Stimulated activated CD4-positive, alpha-beta T cell treated with anti-CD3 and anti-CD28 coated beads, TNF-alpha, amount 100 ng/mL, for 24 hours (primary cell): ENCODE measurements around the gene HOXC9.

Experiments used
- DNase-seq, 3 experiments: peaks; one replicate each; pipeline ENCODE4 v3.0.0-alpha.2; 2020; ENCODE audit warnings: low read depth in 3 of 3

The HOXC9 gene

GRCh38 chr12:54002278-54002914, 2.4 kb downstream of the HOXC9 start:
- DNase-seq, result no peak

DNA sequence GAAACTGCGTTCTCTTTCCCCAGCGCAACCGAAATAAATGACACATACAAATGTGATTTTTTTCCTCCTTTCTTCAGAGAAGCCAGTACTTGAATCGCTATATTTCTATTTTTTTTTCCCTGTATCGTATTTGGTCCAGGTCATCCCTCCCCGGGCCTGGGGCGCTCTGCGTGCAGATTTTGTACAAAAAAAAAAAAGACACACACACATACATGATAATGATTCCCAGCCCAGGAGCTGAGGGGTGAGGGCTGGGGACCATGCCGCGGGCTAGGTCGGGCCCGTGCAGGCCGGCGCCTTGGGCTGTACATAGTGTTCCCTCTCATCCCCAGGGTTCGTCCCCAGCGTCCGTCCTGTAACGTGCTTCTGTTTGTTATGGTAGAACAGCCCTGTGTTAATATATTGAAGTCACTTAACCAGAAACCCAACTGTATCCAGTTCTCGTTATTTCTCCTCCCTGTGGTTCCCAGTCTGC, 3.0 kb downstream of the HOXC9 start:
- no peak for DNase-seq

DNA sequence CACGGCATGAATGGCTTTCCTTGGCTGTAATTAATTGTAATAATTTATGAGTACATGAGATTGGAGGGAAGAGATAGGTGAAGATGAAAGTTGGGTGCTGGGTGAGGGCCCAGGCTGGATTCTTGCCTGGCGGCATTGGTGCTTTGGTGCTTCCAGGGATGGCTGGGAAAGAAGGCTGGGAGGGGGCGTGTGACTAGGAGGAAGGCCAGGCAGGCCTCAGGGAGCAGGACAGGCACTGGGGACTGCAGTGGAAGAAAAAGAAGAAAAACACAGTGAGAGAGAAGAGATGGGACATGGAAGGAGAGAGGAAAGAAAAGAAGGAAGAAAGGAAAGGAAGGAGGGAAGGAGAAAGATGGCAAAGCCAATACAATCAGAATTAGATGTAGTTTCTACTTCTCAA, 3.7 kb downstream of the HOXC9 start:
- no peak for DNase-seq

GRCh38 chr12:54004063-54004840, 4.3 kb downstream of the HOXC9 start:
- no peak for DNase-seq

DNA sequence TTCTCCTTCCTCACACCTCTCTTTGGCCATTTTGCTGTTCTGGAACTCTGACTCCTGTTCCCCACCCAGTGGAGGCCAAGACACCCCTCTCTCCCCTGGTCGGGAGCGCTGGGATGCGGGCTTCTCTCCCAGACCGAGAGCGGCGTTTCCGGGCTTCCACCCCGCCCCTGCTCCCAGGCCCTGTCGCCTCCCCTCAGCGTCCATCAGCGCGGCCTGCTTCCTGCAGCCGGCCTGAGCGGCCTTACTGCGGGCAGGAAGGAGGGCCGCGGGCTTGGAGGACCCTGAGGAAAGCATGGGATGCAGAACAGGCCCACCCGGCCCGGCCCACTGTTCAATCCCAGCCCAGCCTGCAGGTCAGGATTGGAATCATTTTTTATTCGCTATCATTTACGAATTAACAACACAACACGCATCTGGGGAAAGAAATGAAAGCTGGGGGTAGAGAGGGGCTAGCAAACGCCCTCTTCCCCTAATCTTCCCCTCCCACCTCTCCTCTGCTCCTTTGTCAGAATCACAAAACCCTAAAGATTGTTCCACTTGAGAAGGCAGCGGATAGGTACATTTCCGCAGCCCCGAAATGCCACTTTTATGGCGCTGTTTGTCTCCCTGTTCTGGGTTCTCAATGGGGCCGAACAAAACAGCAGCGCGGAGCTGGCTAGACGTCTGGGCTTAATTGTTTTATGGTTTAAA, 5.0 kb downstream of the HOXC9 start:
- no peak for DNase-seq

DNA sequence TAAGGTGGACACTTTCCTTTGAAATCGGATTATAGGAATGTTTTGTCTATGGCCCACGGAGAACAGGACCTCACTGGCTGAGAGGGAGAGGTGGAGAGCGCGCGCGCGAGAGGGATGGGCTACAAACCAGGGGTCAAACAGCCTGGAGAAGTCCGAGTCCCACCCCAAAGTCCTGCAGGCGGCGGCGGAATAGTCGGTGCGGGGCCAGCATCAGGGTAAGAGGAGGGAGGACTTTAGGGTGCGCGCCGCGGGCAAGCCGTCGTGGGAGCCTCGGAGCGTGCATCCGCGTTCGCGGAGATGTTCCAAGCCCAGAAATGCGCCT, 5.5 kb downstream of the HOXC9 start:
- no peak for DNase-seq

- DNase-seq, result peak; percentile 73 to 78 (median 78)
These were observed 6.0 kb downstream of the HOXC9 start for GRCh38 chr12:54005853-54006558.

DNA sequence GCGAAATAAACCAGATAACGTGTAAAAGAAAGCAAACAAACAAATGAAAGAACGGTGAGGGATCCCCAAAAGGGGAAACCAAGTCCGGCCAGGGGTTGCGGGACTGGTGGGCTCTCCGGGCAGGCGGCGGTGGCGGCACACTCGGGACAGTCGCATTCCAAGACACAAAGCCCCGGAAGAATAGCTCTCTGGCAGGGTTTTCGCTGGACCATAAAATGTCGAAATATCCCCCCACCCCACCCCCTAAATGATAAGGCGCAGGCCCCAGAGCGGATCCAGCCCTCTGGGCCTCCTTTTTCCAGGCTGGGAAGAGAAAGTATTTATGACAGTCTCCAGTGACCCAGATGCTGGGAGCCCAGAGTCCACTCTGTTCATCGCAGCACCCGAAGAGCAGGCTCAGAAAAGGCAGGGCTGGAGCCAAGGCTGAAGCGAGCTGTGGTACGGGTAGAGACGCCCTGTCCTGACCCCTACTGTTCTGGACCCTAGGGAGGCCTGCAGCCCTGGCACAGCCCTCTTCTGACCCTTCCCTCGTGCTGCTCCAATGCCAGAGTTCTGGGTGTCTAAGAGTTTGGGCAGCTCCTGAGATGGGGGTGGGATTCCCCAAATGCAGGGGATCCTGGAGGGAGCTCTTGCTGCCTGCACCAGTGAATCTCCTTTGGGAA, 6.7 kb downstream of the HOXC9 start:
- DNase-seq, result no peak

DNA sequence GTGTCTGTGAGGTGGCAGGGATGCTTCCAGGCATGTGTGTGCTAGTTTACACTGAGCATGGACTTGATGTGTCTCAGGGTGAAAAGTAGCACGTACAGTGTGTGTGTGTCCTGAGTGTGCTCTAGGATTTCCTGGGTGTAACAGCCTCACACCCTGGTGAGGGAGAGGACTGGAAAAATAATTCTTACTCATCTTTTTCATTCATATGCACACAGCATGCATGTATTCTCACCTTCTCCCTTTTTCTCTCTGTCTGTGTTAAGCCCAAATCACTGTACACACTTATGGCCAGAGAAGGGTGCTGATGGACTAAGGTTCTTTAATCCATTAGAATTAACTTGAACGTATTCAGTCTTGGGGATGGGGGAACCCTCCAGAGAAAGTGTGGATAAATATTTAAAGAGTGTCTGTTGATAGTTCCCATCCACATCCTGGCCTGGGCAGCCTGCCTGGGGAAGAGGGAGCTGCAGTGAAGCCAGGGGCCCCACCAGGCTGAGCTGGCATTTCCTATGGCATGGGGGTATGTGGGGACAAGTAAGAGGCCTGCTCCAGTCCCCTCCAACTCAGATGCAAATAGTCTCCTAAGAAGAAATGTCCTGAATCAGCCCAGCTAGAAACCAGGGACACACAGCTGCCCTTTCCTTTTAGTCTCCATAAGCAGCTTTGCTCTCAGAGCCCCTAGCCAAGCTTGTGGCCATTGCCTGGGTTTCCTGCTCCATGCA, 7.7 kb downstream of the HOXC9 start:
- DNase-seq, result no peak

DNA sequence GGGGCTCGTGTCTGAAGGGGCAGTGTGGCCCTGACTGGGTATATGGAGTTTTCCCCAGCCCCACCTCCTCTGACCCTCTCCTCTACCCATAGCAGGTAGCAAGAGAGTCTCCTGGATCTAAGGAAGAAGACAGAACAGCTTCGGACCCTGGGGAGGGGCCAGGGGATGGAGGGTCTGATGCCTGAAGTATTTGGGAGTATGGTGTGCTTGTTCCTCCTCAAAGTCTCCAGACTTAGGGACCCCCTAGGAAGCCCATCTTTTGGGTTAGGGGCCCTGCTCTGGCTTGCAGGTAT, 8.2 kb downstream of the HOXC9 start:
- no peak for DNase-seq

DNA sequence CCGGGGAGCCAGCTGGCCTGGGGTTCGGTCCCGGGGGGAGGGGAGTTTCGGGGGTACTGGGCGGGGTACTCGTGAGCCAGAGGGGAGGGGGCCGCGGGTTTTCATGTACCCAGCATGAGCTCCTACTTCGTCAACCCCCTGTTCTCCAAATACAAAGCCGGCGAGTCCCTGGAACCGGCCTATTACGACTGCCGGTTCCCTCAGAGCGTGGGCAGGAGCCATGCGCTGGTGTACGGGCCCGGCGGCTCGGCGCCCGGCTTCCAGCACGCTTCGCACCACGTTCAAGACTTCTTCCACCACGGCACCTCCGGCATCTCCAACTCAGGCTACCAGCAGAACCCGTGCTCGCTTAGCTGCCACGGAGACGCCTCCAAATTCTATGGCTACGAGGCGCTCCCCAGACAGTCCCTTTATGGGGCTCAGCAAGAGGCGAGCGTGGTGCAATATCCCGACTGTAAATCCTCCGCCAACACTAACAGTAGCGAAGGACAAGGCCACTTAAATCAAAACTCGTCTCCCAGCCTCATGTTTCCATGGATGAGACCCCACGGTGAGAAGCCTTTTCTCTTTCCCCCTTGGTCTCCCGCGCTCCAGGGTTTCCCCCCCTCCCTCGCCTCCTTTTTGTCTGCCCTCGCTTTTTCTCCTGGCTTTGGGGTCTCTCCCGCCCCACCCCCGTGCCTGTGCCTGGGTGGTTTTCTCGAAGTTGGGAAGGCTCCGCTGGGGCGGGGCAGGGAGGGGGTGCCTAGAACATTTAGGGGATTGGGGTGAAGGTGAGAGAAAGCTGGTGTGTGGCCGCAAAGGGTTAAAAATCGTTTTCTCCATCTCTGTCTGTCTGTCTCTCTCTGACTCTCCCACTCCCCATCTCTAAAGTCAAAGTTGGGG, 9.5 kb downstream of the HOXC9 start:
- DNase-seq, result no peak

GRCh38 chr12:54010053-54010971, 10.4 kb downstream of the HOXC9 start:
- DNase-seq, result no peak

GRCh38 chr12:54010972-54011664, 11.2 kb downstream of the HOXC9 start:
- DNase-seq, result no peak

DNA sequence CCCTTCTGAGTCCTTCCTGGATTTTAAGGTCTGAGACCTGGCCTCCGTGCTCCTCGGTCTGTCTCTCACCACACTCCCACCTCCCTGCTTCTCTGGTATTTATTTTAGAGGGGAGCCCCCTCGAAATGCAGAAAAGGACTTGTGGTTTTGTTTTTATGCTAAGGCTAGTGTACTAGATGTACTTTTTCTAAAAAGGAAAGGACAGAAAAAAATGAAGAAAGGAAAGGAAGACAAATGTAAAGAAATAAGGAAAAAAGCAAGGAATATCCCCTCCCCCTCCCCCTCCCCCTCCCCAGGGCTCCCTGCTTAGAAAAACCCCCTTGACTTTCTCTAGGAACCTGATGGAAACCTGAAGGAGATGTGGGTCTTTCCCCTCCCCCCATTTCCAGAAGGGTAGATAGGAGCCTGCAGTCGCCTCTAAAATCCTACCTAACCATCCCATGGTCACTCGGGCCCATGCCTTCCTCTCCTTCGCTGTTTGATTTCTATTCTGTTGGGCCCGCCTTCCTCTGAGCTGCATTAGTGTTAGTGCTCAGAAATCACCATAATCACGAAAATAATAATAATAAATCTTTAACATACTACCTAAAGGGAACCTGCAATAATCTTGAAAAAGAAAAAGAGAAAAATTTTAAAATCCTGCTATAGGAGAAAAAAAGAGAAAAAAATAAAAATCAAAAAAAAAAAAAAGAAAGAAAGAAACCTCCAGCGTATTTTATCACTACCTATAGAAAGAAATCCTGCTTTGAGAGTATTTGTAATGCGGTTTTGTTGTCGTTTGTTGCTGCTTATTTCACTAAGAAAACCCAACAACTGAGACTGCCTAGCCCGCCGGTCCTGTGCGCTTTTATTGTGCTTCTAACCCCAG, 11.9 kb downstream of the HOXC9 start:
- no peak for DNase-seq

GRCh38 chr12:54012631-54013409, 12.9 kb downstream of the HOXC9 start:
- no peak for DNase-seq

DNA sequence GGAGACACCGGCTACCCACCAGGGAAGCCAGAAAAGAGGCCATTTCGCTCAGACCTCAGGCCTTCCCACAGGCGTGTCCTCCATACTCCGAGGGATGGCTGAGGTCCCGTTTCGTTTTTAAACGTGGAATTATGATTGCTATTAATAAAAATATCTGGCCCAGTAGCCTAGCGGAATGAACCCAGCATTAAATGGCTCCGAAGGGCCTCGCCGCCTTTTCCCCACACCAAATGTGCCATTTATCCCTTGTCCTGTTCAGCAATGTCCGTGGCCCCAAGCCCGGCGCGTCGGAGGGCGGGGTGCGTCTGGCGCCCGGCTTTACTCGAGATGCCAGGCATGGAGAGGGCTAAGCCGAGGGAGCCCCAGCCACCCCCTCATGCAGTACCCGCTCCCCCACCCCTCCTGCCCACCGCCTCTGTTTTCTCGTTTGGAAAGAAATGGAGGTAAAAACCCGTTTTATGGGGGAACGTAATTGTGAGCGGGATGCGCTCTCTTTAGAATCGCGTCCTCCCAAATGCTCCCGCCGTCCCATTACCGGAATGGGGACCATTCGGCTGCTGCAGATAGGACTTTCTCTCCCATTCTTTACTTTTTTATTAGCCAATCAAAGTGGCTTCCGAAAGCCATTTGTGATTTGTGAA, 14.5 kb downstream of the HOXC9 start:
- no peak for DNase-seq
